Stimulated activated CD4-positive, alpha-beta T cell treated with anti-CD3 and anti-CD28 coated beads, Interleukin-1b, Interleukin-23, amount 100 ng/mL, for 4 hours (primary cell): Measurements from ENCODE around the gene GREB1.

Experiments
- DNase-seq, 2 donors: peaks; one replicate each; pipeline ENCODE4 v3.0.0-alpha.2; 2020; ENCODE audit warnings: low read depth in 2 of 2

Gene GREB1

GRCh38 chr2:11533278-11534070 lies at the start of gene GREB1:
GREB1 (plus strand) TSS chr2:11534045; CDS start chr2:11556615, 22,570 bp downstream.
- DNase-seq, result no peak

- DNase-seq, result no peak
Observed at GRCh38 chr2:11488809-11489208, 45.0 kb upstream of the GREB1 start.

- DNase-seq, result no peak
Observed at GRCh38 chr2:11490194-11490593, 43.7 kb upstream of the GREB1 start.

GRCh38 chr2:11491348-11491933 lies 42.4 kb upstream of the GREB1 start:
- no peak for DNase-seq

GRCh38 chr2:11492244-11492643 lies 41.6 kb upstream of the GREB1 start:
- DNase-seq, result no peak

GRCh38 chr2:11492720-11493119 lies 41.1 kb upstream of the GREB1 start:
- no peak for DNase-seq

GRCh38 chr2:11493282-11493681 lies 40.6 kb upstream of the GREB1 start:
- no peak for DNase-seq

GRCh38 chr2:11494310-11494709 lies 39.5 kb upstream of the GREB1 start:
- no peak for DNase-seq

- no peak for DNase-seq
Observed at GRCh38 chr2:11495844-11496681, 37.8 kb upstream of the GREB1 start.

- no peak for DNase-seq
Observed at GRCh38 chr2:11498543-11499034, 35.3 kb upstream of the GREB1 start.

- DNase-seq, result no peak
Observed at GRCh38 chr2:11499081-11499743, 34.6 kb upstream of the GREB1 start.

- DNase-seq, result no peak
Observed at GRCh38 chr2:11500702-11501303, 33.0 kb upstream of the GREB1 start.

GRCh38 chr2:11502740-11503292 lies 31.0 kb upstream of the GREB1 start:
- DNase-seq, result no peak

GRCh38 chr2:11503354-11503927 lies 30.4 kb upstream of the GREB1 start:
- DNase-seq, result no peak

- DNase-seq, result no peak
Observed at GRCh38 chr2:11505652-11506610, 27.9 kb upstream of the GREB1 start.

- no peak for DNase-seq
Observed at GRCh38 chr2:11506611-11506969, 27.3 kb upstream of the GREB1 start.

GRCh38 chr2:11507517-11507916 lies 26.3 kb upstream of the GREB1 start:
- no peak for DNase-seq

GRCh38 chr2:11508279-11508678 lies 25.6 kb upstream of the GREB1 start:
- no peak for DNase-seq

GRCh38 chr2:11509657-11510360 lies 24.0 kb upstream of the GREB1 start:
- DNase-seq, result no peak
